DND-41 (cell line): ENCODE data around the gene TDP2.
A peak's percentile ranks its signal among the peaks of the same experiment; 100 is the strongest.

Experiments used
- ATAC-seq: fragments of 200-7000 bp; cut with Tn5 transposase; 3 replicates; pipeline ENCODE4 v1.9.1; 2021; ENCODE audit warnings: low read depth; ENCODE audit not compliant: insufficient read depth
- DNase-seq: peaks from one replicate; pipeline ENCODE4 v3.0.0-alpha.2; 2020
- H2AFZ ChIP-seq: 2 replicates; pipeline ENCODE4 v1.6.0; 2012; ENCODE audit warnings: low read depth, low read length
- H3K27ac ChIP-seq: 2 replicates; pipeline ENCODE4 v1.5.1; 2012; ENCODE audit warnings: low read length, inconsistent platforms
- H3K27me3 ChIP-seq: fragments of 200-600 bp; sonication (generic); 2 replicates; pipeline ENCODE4 v1.6.0; 2012; ENCODE audit warnings: low read length, mild to moderate bottlenecking, inconsistent platforms; ENCODE audit not compliant: insufficient read depth, poor library complexity
- H3K36me3 ChIP-seq: 2 replicates; pipeline ENCODE4 v1.5.1; 2012; ENCODE audit warnings: low read length, inconsistent platforms; ENCODE audit not compliant: insufficient read depth
- H3K4me1 ChIP-seq: 2 replicates; pipeline ENCODE4 v1.5.1; 2012; ENCODE audit warnings: mild to moderate bottlenecking, low read length; ENCODE audit not compliant: insufficient read depth
- H3K4me2 ChIP-seq: 2 replicates; pipeline ENCODE4 v1.6.0; 2012; ENCODE audit warnings: mild to moderate bottlenecking, moderate library complexity, low read length, inconsistent platforms; ENCODE audit not compliant: insufficient read depth
- H3K4me3 ChIP-seq, 2 experiments: fragments of 200-600 bp in 1 of 2; shearing (Covaris generic) in 1 of 2; 2 replicates each; pipeline ENCODE4 v1.5.1; 2012 to 2016; ENCODE audit warnings: inconsistent platforms in 2 of 2, low read length in 2 of 2, mild to moderate bottlenecking in 2 of 2, low read depth in 1 of 2, moderate library complexity in 1 of 2
- H3K79me2 ChIP-seq: 2 replicates; pipeline ENCODE4 v1.6.0; 2012; ENCODE audit warnings: low read length, inconsistent platforms; ENCODE audit not compliant: insufficient read depth
- H3K9ac ChIP-seq: 2 replicates; pipeline ENCODE4 v1.6.0; 2012; ENCODE audit warnings: low read depth, mild to moderate bottlenecking, inconsistent platforms, low read length, moderate library complexity
- H3K9me3 ChIP-seq: 2 replicates; pipeline ENCODE4 v1.5.1; 2012; ENCODE audit warnings: low read length, moderate library complexity, mild to moderate bottlenecking, inconsistent platforms; ENCODE audit not compliant: insufficient read depth, severe bottlenecking
- H4K20me1 ChIP-seq: 2 replicates; pipeline ENCODE4 v1.6.0; 2012; ENCODE audit warnings: low read length; ENCODE audit not compliant: insufficient read depth
- CTCF ChIP-seq: IDR thresholded peaks from 2 replicates; pipeline ENCODE4 v1.5.1; 2012; ENCODE audit warnings: borderline replicate concordance, low read length, moderate library complexity, mild to moderate bottlenecking; ENCODE audit not compliant: poor library complexity, severe bottlenecking; ENCODE audit errors: extremely low read depth
- EZH2 ChIP-seq: IDR thresholded peaks from 3 replicates; pipeline ENCODE4 v1.6.1; 2012; ENCODE audit warnings: borderline replicate concordance, low read depth, mild to moderate bottlenecking, moderate library complexity, low read length, inconsistent platforms; ENCODE audit not compliant: severe bottlenecking

The TDP2 gene

GRCh38 chr6:24666641-24667377 is at the start of gene TDP2, which contains the start of gene ACOT13:
TDP2 (minus strand) TSS chr6:24666899; CDS start chr6:24666862, 37 bp downstream.
ACOT13 (plus strand) TSS chr6:24667077; CDS start chr6:24667264, 187 bp downstream.
- peak; percentile 98 for DNase-seq
- H3K4me1 ChIP-seq, result peaks cover 35% of the 10 kb centered on the region
- H3K27me3 ChIP-seq, result no peaks in the 10 kb centered on the region
- H2AFZ ChIP-seq, result peak within 1 kb of the TSS; percentile 97
- peak; percentile 95 for ATAC-seq
- peaks cover 37% of the 10 kb centered on the region for H3K36me3 ChIP-seq
- H3K9ac ChIP-seq, result peak within 1 kb of the TSS; percentile 82
- peaks cover 55% of the 10 kb centered on the region for H3K79me2 ChIP-seq
- peak within 1 kb of the TSS; percentile 76 for H3K4me3 ChIP-seq
- H3K4me2 ChIP-seq, result peak within 1 kb of the TSS; percentile 75
- H3K27ac ChIP-seq, result peak within 1 kb of the TSS; percentile 94
- TF ChIP-seq EZH2 (no peak), CTCF (peak; percentile 70)
- H4K20me1 ChIP-seq, result no peaks in the 10 kb centered on the region
- H3K9me3 ChIP-seq, result peaks cover 17% of the 10 kb centered on the region

DNA sequence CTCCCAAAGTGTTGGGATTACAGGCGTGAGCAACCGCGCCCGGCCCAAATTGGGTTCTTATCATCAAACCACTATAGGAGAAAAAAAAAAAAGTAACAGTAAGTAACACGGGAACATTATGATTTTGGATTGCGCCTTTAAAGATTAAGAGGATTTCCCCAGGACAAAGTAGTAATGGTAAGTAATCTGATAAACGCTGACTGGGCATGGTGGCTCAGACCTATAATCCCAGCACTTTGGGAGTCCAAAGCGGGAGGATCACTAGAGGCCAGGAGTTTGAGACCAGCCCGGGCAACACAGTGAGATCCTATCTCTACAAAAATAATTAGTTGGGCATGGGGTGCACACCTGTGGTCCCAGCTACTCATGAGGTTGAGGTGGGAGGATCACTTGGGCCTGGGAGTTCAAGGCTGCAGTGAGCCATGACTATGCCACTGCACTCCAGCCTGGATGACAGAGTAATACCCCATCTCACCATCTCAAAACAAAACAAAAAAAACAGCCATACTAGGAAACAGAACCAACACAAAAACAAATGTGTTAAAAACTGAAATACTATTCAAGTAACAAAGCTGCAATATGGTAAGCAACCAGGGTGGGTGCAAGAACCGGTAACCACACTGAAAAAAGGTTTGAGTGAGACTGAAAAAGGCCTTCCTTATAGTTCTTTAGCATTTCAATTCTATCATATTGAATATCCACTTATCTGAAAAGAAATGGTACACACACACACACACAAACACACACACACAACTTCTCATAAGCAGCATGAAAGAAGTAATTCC is 44.0 kb upstream of the TDP2 start:
- TF ChIP-seq CTCF, result no peak
- no peak for TF ChIP-seq EZH2
- no peak overlapping the region for H3K4me3 ChIP-seq
- no peaks in the 10 kb centered on the region for H3K27me3 ChIP-seq
- peaks cover 98% of the 10 kb centered on the region for H3K36me3 ChIP-seq
- no peak overlapping the region for H3K4me2 ChIP-seq
- ATAC-seq (no peak), DNase-seq (no peak)
- H2AFZ ChIP-seq, result no peak overlapping the region
- H3K79me2 ChIP-seq, result peaks cover 78% of the 10 kb centered on the region
- H3K4me1 ChIP-seq, result peaks cover 32% of the 10 kb centered on the region
- H3K9me3 ChIP-seq, result no peaks in the 10 kb centered on the region
- H4K20me1 ChIP-seq, result peaks cover 74% of the 10 kb centered on the region; the same call in 1 of the 2 replicates
- H3K9ac ChIP-seq, result no peak overlapping the region
- no peak overlapping the region for H3K27ac ChIP-seq

DNA sequence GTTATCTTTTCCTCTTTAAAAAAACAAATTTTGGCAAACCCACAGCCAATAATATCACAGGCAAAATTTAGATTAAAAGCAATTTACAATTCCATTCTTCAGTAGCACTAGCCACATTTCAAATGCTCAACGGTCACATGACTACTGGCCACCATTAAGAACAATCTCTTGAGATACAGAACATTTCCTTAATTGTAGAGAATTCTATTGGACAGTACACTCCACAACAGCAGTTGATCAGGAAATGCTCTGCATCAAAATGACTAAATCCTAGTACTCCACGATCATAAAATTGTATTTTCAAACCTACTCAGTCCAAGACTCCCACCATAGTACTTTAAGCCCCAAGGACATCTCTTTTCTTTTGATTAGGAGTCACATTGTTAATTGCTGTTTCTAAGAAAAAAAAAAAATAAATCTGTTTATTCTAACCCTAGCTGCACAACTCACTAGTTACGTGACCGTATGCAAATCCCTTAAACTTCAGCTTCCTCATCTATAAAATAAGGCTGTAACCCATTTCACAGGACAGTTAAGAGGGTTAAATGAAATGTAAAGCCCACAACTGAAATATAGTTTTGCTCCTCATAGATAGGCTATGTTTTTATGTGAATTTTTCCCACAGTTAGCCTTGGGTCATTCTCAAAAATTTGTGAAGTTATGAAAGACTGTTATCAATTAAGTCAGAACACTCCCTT is 42.5 kb upstream of the TDP2 start:
- no peak overlapping the region for H3K4me3 ChIP-seq
- no peaks in the 10 kb centered on the region for H3K9me3 ChIP-seq
- H3K4me1 ChIP-seq, result peaks cover 18% of the 10 kb centered on the region; the same call in 1 of the 2 replicates
- H3K27me3 ChIP-seq, result no peaks in the 10 kb centered on the region
- TF ChIP-seq EZH2 (no peak), CTCF (no peak)
- H2AFZ ChIP-seq, result no peak overlapping the region
- H3K9ac ChIP-seq, result no peak overlapping the region
- peaks cover 98% of the 10 kb centered on the region for H3K36me3 ChIP-seq
- H4K20me1 ChIP-seq, result peaks cover 61% of the 10 kb centered on the region; the same call in 1 of the 2 replicates
- no peak overlapping the region for H3K4me2 ChIP-seq
- no peak overlapping the region for H3K27ac ChIP-seq
- peaks cover 63% of the 10 kb centered on the region for H3K79me2 ChIP-seq
- DNase-seq (no peak), ATAC-seq (no peak)
